ENCODE data around the gene ERBB4.

- TF ChIP-seq CTCF (IDR thresholded peaks at IDR 0.05; ENCODE audit: low read depth, low read length, poor library complexity, severe bottlenecking) = no peak
- no peak for TF ChIP-seq EZH2phosphoT487 (IDR thresholded peaks at IDR 0.05; ENCODE audit: borderline replicate concordance, low read length)
Measured at GRCh38 chr2:211864328-211864727, 674.3 kb downstream of the ERBB4 start.

Measured in DOHH2 (cell line).